HG03108 (cell line): Measurements from ENCODE around the gene DISP2.

Source experiments
- ATAC-seq: cut with Tn5 transposase; IDR thresholded peaks from one replicate; pipeline ENCODE4 v1.9.1; 2021; ENCODE audit warnings: moderate library complexity; ENCODE audit not compliant: unreplicated experiment

Gene DISP2

GRCh38 chr15:40340740-40341400 is 17.1 kb upstream of the DISP2 start, which contains the start of gene CCDC9B:
TSS of gene CCDC9B (minus strand) at chr15:40340939. CDS start at chr15:40340819, 120 bp downstream.
- ATAC-seq = no peak

- ATAC-seq = no peak
Observed at GRCh38 chr15:40342416-40343320, 15.4 kb upstream of the DISP2 start.

GRCh38 chr15:40343512-40343911 is 14.5 kb upstream of the DISP2 start:
- no peak for ATAC-seq

GRCh38 chr15:40344217-40344616 is 13.8 kb upstream of the DISP2 start:
- no peak for ATAC-seq

- ATAC-seq = no peak
Observed at GRCh38 chr15:40344631-40345120, 13.3 kb upstream of the DISP2 start.

- ATAC-seq = no peak
Observed at GRCh38 chr15:40345225-40345866, 12.7 kb upstream of the DISP2 start.

- ATAC-seq = no peak
Observed at GRCh38 chr15:40345867-40346578, 12.0 kb upstream of the DISP2 start.

- ATAC-seq = no peak
Observed at GRCh38 chr15:40346579-40347558, 11.2 kb upstream of the DISP2 start.

GRCh38 chr15:40347559-40348473 is 10.2 kb upstream of the DISP2 start:
- ATAC-seq = no peak

- no peak for ATAC-seq
Observed at GRCh38 chr15:40348474-40348870, 9.5 kb upstream of the DISP2 start.

GRCh38 chr15:40349163-40349562 is 8.9 kb upstream of the DISP2 start:
- ATAC-seq = no peak

GRCh38 chr15:40352281-40352901 is 5.6 kb upstream of the DISP2 start:
- ATAC-seq = no peak

GRCh38 chr15:40353697-40354096 is 4.3 kb upstream of the DISP2 start:
- no peak for ATAC-seq

- no peak for ATAC-seq
Observed at GRCh38 chr15:40354408-40355171, 3.4 kb upstream of the DISP2 start.

GRCh38 chr15:40355976-40356585 is 1.9 kb upstream of the DISP2 start:
- no peak for ATAC-seq

- no peak for ATAC-seq
Observed at GRCh38 chr15:40357246-40357645, 773 bp upstream of the DISP2 start.
